Measurements from ENCODE around the gene ADIPOR2. TPM values are rescaled to one million over a fixed set of nuclear protein-coding genes. Genes with fewer than 3 reads are reported as not detected.

Gene ADIPOR2
- total RNA-seq, 2 donors from 2014 or later: 19.7 to 23.3 TPM

GRCh38 chr12:1807087-1807860 lies 116.4 kb downstream of the ADIPOR2 start:
- Histone ChIP-seq H3K9me3 (no peaks in the 10 kb centered on the region), H3K27me3 (no peaks in the 10 kb centered on the region), H3K27ac (no peak overlapping the region), H3K36me3 (no peaks in the 10 kb centered on the region), H3K4me3 (no peak overlapping the region), H3K4me1 (peaks cover 0 to 13% of the 10 kb centered on the region in 2 donors)
- DNase-seq (ENCODE audit: low spot score): no peak
- no peak for TF ChIP-seq CTCF (IDR thresholded peaks at IDR 0.05)

GRCh38 chr12:1808036-1808797 lies 117.3 kb downstream of the ADIPOR2 start:
- Histone ChIP-seq H3K27ac (no peak overlapping the region), H3K36me3 (no peaks in the 10 kb centered on the region), H3K4me1 (peaks cover 0 to 13% of the 10 kb centered on the region in 2 donors), H3K4me3 (no peak overlapping the region), H3K9me3 (no peaks in the 10 kb centered on the region), H3K27me3 (no peaks in the 10 kb centered on the region)
- DNase-seq (ENCODE audit: low spot score): no peak
- TF ChIP-seq CTCF (IDR thresholded peaks at IDR 0.05): no peak

- no peaks in the 10 kb centered on the region for H3K36me3 ChIP-seq
- H3K4me1 ChIP-seq: peaks cover 0 to 13% of the 10 kb centered on the region in 2 donors
- H3K4me3 ChIP-seq: no peak overlapping the region
- H3K27me3 ChIP-seq: no peaks in the 10 kb centered on the region
- no peak for DNase-seq (ENCODE audit: low spot score)
- no peak overlapping the region for H3K27ac ChIP-seq
- H3K9me3 ChIP-seq: no peaks in the 10 kb centered on the region
- TF ChIP-seq CTCF (IDR thresholded peaks at IDR 0.05): no peak
Observed at GRCh38 chr12:1808798-1809480, 118.1 kb downstream of the ADIPOR2 start.

- no peaks in the 10 kb centered on the region for H3K27me3 ChIP-seq
- H3K4me1 ChIP-seq: peaks cover 0 to 8% of the 10 kb centered on the region in 2 donors
- H3K4me3 ChIP-seq: no peak overlapping the region
- no peak for DNase-seq (ENCODE audit: low spot score)
- TF ChIP-seq CTCF (IDR thresholded peaks at IDR 0.05): no peak
- no peak overlapping the region for H3K27ac ChIP-seq
- no peaks in the 10 kb centered on the region for H3K9me3 ChIP-seq
- no peaks in the 10 kb centered on the region for H3K36me3 ChIP-seq
Observed at GRCh38 chr12:1809591-1810190, 118.8 kb downstream of the ADIPOR2 start.

- Histone ChIP-seq H3K4me3 (no peak overlapping the region), H3K27me3 (no peaks in the 10 kb centered on the region), H3K36me3 (no peaks in the 10 kb centered on the region), H3K9me3 (no peaks in the 10 kb centered on the region), H3K27ac (no peak overlapping the region), H3K4me1 (peaks cover 0 to 2% of the 10 kb centered on the region in 2 donors)
- TF ChIP-seq CTCF (IDR thresholded peaks at IDR 0.05): no peak
- no peak for DNase-seq (ENCODE audit: low spot score)
Observed at GRCh38 chr12:1810201-1810930, 119.5 kb downstream of the ADIPOR2 start.
